Chondrocyte (in vitro differentiated cells): ENCODE results near the gene COL12A1. TPM values are rescaled to one million over a fixed set of nuclear protein-coding genes. Genes with fewer than 3 reads are reported as not detected.

Experiments used
- DNase-seq: peaks from one replicate; pipeline ENCODE4 v3.0.0; 2021; ENCODE audit warnings: mixed read lengths, low spot score
- H3K27ac Mint-ChIP-seq: one replicate; pipeline ENCODE4 v1.8.0; 2021; ENCODE audit warnings: mild to moderate bottlenecking, moderate library complexity, mixed read lengths; ENCODE audit not compliant: unreplicated experiment
- H3K27me3 Mint-ChIP-seq: 2 replicates; pipeline ENCODE4 v1.8.0; 2021; ENCODE audit warnings: low read depth, mixed read lengths
- H3K36me3 Mint-ChIP-seq: 2 replicates; pipeline ENCODE4 v1.8.0; 2021; ENCODE audit warnings: low read depth, mixed read lengths
- H3K4me1 Mint-ChIP-seq: 2 replicates; pipeline ENCODE4 v1.8.0; 2021; ENCODE audit warnings: low read depth, mild to moderate bottlenecking, mixed read lengths
- H3K4me3 Mint-ChIP-seq: one replicate; pipeline ENCODE4 v1.8.0; 2021; ENCODE audit warnings: mild to moderate bottlenecking, moderate library complexity, mixed read lengths; ENCODE audit not compliant: unreplicated experiment
- H3K9me3 Mint-ChIP-seq: 2 replicates; pipeline ENCODE4 v1.8.0; 2021; ENCODE audit warnings: low read depth, mixed read lengths
- total RNA-seq: library from RNA; stranded (reverse); gene quantifications from 3 replicates; pipeline ENCODE4 v1.2.1, GENCODE V29; 2021
- TF ChIP-seq, protein P1 (sequence below): fragments of 200-600 bp; sonication (generic); IDR thresholded peaks from 2 replicates; pipeline ENCODE4 v1.5.0; 2021; ENCODE audit warnings: antibody characterized with exemption, mild to moderate bottlenecking, moderate library complexity

Gene COL12A1
- total RNA-seq, 1 donor from 2014 or later, result 2,073 TPM

GRCh38 chr6:75169689-75170586, 35.9 kb downstream of the COL12A1 start:
- TF ChIP-seq, protein P1, sequence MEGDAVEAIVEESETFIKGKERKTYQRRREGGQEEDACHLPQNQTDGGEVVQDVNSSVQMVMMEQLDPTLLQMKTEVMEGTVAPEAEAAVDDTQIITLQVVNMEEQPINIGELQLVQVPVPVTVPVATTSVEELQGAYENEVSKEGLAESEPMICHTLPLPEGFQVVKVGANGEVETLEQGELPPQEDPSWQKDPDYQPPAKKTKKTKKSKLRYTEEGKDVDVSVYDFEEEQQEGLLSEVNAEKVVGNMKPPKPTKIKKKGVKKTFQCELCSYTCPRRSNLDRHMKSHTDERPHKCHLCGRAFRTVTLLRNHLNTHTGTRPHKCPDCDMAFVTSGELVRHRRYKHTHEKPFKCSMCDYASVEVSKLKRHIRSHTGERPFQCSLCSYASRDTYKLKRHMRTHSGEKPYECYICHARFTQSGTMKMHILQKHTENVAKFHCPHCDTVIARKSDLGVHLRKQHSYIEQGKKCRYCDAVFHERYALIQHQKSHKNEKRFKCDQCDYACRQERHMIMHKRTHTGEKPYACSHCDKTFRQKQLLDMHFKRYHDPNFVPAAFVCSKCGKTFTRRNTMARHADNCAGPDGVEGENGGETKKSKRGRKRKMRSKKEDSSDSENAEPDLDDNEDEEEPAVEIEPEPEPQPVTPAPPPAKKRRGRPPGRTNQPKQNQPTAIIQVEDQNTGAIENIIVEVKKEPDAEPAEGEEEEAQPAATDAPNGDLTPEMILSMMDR, result no peak
- no peak overlapping the region for H3K4me3 Mint-ChIP-seq
- no peaks in the 10 kb centered on the region for H3K27me3 Mint-ChIP-seq
- peaks cover 84% of the 10 kb centered on the region for H3K4me1 Mint-ChIP-seq
- no peak for DNase-seq
- H3K9me3 Mint-ChIP-seq, result no peaks in the 10 kb centered on the region
- H3K36me3 Mint-ChIP-seq, result peaks cover 60% of the 10 kb centered on the region
- H3K27ac Mint-ChIP-seq, result peak overlapping the region; percentile 76

DNA sequence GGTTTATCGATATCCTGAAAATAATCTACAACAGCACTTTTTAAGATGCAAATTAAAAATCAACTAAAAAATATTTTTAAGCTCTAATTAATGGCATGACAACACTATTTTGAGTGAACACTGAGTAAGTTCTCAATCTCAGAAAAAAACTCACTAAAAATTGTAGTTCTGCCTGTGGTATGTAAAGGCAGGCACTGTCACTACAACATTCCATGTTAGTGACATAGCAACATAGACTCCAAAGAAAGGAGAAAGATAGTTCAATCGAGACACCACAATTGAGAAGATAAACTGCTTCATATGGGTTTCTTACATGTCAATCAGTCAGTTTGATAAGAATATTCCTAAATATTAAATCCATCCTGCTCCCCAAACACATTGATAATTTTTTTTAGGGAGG, 38.0 kb downstream of the COL12A1 start:
- Mint-ChIP-seq H3K27ac (peak overlapping the region; percentile 76), H3K9me3 (no peaks in the 10 kb centered on the region), H3K4me3 (no peak overlapping the region), H3K36me3 (peaks cover 65% of the 10 kb centered on the region), H3K4me1 (peaks cover 92% of the 10 kb centered on the region), H3K27me3 (no peaks in the 10 kb centered on the region)
- TF ChIP-seq, protein P1, result no peak
- no peak for DNase-seq

GRCh38 chr6:75167325-75167724, 38.5 kb downstream of the COL12A1 start:
- DNase-seq, result no peak
- H3K36me3 Mint-ChIP-seq, result peaks cover 69% of the 10 kb centered on the region
- TF ChIP-seq, protein P1, result no peak
- peak overlapping the region; percentile 76 for H3K27ac Mint-ChIP-seq
- no peaks in the 10 kb centered on the region for H3K27me3 Mint-ChIP-seq
- H3K9me3 Mint-ChIP-seq, result no peaks in the 10 kb centered on the region
- peaks cover 92% of the 10 kb centered on the region for H3K4me1 Mint-ChIP-seq
- H3K4me3 Mint-ChIP-seq, result no peak overlapping the region

- Mint-ChIP-seq H3K27me3 (no peaks in the 10 kb centered on the region), H3K4me3 (no peak overlapping the region), H3K36me3 (peaks cover 72% of the 10 kb centered on the region), H3K27ac (peak overlapping the region; percentile 76), H3K9me3 (no peaks in the 10 kb centered on the region), H3K4me1 (peaks cover 93% of the 10 kb centered on the region)
- no peak for DNase-seq
- TF ChIP-seq, protein P1, result no peak
Measured at GRCh38 chr6:75166773-75167172, 39.1 kb downstream of the COL12A1 start.

GRCh38 chr6:75166236-75166635, 39.6 kb downstream of the COL12A1 start:
- peaks cover 73% of the 10 kb centered on the region for H3K36me3 Mint-ChIP-seq
- TF ChIP-seq, protein P1, result no peak
- no peak overlapping the region for H3K4me3 Mint-ChIP-seq
- H3K9me3 Mint-ChIP-seq, result no peaks in the 10 kb centered on the region
- peaks cover 93% of the 10 kb centered on the region for H3K4me1 Mint-ChIP-seq
- DNase-seq, result no peak
- H3K27ac Mint-ChIP-seq, result peak overlapping the region; percentile 76
- no peaks in the 10 kb centered on the region for H3K27me3 Mint-ChIP-seq
